Right kidney (tissue), 1 donor: Measurements from ENCODE around the gene PSG6.
"Not testable (repeated sequence)": the region's sequence is repeated elsewhere in the genome, so short reads cannot be mapped to it uniquely, and the experiment has no call there.

Source experiments
- DNase-seq: peaks from one replicate; pipeline ENCODE4 v3.0.0-alpha.2; 2016

The PSG6 gene

DNA sequence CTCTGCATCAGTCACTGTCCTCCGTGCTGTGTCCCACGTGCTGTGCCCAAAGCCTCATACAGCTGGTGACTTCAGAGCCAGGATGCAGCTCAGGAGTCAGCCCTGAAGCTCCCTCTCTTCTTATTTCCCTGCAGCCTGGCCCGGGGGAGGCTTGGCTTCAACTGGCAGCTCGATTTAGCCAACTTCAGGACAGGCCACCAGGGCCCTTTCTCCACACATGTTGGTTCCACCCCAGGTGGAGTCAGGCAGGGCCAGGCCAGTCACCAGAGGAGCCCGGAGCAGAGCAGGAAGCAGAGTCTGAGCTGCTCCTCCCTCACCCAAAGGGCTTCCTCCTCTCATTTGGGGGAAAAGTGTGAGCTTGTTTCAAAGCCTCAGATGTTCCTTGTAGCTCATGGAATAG, 11.5 kb downstream of the PSG6 start:
- DNase-seq = not testable (repeated sequence)

DNA sequence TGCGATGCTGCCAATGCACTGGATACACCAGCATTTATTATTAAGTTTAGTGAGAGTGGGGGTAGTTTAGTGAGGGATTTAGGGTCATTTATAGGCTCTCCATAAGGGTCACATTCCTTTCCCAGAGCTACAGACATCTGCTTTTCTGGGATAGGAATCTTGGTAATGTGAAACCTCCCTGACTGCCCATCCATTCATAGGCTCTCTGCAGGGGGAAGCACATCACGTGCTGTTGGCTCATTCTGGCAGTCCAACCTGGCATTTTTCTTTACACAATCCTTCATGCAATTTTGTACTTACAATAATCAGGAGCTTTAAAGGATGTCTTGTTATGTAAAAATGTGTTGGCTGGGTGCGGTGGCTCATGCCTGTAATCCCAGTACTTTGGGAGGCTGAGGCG, 17.1 kb downstream of the PSG6 start:
- not testable (repeated sequence) for DNase-seq

DNA sequence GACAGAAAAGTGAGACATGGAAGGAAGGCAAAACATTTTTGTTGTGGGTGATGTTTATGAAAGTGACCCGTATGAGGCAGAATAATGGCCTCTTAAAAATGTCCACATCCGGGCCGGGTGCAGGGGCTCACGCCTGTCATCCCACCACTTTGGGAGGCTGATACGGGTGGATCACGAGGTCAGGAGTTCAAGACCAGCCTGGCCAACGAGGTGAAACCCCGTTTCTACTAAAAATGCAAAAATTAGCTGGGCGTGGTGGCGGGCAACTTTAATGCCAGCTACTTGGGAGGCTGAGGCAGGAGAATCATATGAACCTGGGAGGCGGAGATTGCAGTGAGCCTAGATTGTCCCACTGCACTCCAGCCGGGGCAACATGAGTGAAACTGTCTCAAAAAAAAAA, 18.0 kb downstream of the PSG6 start:
- DNase-seq = not testable (repeated sequence)

DNA sequence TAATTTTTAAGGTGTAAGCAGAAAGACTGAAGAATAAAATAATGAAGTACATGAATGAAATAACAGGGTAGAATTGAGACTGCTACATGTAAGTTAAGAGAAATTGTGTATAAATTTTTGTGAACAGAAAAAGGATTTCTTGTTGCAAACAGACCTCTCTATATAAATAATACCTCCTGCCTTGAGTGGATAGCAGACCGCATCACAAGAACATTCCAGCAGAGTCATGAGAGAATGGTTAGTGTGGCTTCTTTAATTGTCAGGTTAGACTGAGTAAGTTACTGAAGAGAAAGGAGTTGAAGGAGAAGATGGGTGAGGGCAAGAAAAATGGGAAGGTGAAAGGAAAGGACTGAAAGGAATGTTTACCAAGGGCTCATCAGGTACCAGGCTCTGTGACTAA, 18.6 kb downstream of the PSG6 start:
- not testable (repeated sequence) for DNase-seq

DNA sequence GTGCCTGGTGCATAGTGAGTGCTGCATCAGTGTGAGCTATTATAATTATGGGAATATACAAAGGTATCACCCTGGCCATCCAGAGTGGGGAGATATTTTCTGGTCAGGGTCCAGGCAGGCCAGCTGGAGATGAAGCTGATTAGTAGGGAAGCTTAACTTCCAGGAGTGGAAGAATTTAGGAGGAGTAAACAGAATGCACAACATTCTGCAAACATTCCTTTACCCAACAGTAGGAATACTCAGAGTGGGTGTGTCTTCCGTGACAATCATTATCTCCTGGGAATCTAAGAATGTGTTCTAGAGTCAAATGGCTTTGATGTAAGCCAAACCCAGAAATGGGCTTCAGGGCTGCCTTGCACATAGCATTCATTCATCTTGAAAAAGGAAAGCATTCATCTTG, 19.0 kb downstream of the PSG6 start:
- not testable (repeated sequence) for DNase-seq

DNA sequence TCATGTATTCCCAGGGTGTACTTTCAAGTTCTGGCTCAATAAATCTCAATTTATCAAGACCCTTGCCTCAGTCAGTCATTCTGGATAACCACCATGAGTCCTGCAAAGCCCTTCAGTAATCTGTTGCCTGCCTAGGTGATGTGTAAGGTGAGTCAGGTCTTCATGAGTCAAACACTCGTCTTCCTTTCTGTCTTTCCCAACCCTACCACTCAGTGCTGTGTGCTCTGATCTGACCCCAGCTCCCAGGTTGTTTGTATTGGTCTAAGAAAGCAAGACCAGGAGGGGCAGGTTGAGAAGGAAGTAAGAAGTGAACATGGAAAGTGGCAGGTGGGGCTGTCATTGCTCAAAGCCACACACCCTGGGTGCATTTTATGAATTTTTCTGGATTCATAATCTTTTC, 20.0 kb downstream of the PSG6 start:
- not testable (repeated sequence) for DNase-seq

DNA sequence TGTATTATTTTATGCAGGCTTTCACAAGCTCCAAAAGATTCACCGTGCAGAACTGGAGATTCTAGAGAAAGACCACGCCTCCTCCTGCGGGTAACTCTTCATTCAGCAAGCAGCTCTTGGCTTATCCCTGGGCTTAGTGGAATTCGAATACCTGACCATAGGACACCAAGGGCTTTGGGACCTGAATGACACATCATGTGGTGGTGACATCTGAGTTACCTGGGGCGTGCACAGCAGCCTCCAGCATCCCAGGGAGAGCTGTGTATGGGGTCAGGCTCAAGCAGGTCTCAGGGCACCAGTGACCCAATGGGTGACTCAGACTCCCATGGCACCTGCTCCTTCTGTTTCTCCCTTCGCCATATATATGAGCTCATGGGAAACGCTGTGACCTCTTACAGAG, 27.2 kb downstream of the PSG6 start:
- DNase-seq = not testable (repeated sequence)

DNA sequence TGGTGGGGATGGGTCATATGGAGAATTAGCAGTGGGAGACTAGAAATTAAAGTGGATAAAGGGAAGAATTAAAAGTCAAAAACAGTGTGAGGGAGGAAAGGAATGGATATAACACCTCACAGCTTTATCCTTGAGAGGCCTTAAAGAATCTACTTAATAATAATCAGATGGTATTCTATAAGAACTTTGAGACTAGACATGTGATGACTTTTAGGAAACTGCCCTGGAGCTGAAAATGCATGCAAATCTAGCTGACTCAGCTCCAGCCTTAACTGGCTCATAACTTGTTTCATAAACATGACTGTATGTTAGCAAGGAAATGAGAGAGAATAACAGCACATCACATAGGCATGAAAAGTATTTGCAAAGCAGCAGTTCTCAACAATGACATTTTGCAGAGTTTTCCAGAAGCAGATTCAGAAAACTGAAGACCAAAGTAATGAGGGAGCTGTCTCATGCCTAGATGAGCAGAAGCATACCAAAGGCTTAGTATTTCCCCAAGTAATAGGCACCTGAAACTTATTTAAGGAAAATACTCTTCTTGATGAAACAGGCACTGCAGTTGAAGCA, 29.7 kb downstream of the PSG6 start:
- DNase-seq = not testable (repeated sequence)

DNA sequence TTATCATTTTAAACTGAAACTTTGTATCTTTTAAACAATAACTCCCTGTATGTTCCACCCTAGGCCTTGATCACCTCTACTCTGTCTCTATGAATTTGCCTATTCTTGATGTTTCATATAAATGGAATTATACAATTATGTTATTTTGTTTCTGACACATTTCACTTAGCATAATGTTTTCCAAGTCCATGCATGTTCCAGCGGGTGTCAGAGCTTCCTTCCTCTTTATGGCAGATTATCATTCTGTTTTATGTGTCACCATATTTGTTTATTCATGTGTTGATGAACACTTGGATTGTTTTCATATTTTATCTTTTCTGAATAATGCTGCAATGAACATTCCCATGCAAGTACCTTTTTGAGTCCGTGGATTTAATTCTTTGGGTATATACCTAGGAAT, 35.0 kb downstream of the PSG6 start:
- not testable (repeated sequence) for DNase-seq

DNA sequence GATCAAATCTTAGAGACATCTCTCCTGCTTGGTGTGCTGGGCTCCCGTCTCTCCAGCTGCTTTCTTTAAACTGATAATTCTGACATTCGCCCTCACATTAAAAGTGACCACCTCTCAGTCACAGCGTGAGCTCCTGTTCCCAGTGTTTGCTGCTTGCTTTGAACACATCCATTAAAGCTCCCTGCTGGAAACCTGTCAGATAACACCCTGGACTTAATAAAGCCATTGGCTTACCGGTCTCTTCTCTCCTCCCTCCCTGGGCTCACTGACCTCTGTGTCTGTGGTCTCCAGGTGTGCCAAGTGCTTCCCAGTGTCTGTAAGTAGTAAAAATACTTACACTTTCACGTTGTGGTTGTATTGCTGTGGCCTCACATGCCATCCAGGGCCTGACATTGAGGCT, 35.7 kb downstream of the PSG6 start:
- DNase-seq = not testable (repeated sequence)

DNA sequence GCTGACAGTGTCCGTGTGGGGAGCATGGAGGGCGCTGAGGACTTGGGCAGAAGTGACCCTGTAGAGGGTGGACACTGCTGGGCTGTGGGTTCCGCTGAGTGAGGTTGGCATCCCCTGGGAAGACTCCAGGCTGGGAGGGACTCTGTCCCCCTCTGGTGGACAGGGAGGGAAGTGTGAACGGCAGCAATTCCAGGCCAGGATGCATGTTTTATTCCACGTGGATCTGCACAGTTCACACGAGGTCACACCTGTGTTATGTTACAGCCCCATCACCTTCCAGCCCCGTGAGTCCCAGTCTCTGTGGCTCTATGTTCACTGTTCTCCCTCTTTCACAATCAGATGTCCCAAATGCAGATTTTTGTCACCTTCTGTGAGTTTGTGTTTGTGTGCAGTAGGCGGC, 36.4 kb downstream of the PSG6 start:
- DNase-seq = not testable (repeated sequence)

DNA sequence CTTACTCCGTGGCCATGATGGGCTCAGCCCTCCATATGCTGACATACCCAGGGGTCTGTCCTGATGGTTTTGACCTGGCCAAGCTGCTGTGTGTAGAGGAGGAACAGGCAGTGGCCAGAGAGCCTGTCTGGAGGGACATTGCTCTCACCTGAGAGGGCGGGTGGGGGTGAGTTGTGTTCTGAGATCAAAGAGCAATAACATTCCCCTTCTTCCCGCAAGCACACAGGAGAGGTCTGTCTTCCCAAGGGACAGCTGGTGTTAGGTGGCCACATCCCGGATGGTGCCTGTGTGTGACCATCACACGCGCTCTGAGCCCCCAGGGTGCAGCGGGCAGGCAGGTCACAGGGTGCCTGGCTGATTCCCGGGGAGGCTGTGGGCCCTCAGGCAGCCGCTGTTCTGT, 37.1 kb downstream of the PSG6 start:
- not testable (repeated sequence) for DNase-seq

DNA sequence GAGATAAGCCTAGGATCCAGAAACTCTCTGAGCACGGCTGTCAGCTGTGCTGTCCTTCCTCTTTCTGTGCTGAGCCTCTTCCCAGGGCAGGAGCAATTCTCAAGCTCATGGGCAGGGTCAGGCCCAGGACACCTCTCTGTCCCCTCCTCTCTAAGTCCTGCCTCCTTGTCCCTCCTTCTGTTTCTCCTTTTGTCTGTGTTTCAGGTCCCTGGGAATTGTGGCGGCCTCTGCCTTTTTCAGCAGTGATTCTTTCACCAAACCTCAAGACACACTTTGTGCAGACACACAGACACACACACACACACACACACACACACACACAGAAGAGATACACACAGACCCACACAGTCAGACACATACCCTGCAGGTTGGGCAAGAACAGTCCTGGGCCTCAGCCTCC, 38.1 kb downstream of the PSG6 start, which contains the start of gene PSG1:
Gene PSG1 (minus strand): TSS at position 101 of the 400 bp plus-strand sequence. CDS start 132 bp downstream, outside the sequence.
- DNase-seq = no peak

DNA sequence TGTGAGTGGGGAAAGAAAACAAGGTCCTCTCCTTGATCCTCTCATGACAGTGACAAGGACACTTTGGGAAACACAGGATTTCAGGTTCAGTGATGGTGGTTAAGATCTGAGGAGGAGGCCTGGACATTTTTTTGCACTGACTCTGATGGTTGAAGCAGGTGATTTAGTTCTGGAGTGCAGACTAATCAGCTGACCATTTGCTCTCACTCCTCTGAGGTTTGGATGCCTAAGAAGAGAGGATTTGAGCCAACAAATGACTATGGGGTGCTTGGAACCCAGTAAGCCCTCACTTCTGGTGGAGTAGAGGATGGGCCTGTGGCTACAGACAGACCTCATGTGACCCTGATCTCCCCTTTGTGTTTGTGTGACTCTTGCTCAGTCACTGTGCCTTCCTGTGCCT, 41.1 kb downstream of the PSG6 start:
- not testable (repeated sequence) for DNase-seq

DNA sequence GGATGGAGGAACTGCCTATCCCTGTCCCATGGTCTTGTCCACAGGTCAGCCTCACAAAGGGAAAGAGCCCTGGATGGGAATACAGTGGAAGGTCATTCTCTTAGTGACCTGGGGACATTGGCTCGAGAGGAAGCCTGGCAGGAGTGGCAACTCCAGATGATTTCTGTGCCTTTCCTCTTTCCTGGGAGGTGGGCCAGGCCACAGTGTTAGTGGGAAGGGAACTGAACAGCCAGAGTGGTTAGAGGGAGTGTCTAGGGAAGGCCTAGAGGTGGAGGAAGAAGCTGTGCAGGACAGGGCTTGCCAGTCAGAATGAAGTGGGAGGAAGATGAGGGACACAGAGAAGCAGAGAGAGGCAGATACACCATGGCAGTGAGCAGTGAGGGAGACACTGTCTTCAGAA, 41.8 kb downstream of the PSG6 start:
- DNase-seq = not testable (repeated sequence)

DNA sequence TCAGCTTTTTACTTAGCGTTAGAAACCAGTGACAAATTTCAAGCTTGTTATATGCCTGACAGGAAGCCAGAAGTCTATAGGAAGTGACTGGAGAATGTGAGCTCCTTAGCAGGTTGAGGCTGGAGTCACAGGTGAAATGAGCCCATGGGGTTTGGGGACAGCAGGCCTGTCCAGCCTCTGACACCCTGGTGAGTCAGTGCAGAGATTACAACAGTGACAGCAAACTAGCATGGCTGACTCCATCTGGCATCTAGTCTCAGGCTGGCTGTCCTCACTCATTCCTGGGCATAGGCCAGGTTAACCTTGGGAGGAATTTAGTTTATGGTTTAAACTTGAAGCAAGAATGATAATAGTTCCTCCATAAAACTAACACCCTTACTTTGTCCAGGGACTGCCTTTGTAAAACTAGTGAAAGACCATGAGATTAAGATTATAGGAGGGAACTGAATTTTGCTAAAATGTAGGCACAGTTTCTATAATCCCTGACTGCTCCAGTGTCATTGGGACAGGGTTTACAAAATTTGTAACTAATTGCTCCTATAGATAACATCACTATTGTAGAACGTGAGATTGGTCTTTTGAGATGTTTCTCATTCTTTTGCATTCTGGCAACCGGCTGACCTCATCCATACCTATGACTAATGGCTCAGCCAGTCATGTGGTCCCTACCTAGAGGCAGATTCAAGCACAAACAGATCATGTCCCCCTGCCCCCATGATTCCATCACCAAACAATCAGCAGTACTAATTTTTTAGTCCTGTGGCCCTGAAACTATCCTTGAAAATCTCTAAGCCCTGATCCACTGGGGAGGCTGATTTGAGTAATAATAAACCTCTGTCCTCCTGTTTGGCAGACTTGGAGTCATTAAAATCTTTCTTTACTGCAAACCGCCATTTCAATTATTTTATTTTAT, 42.5 kb downstream of the PSG6 start:
- not testable (repeated sequence) for DNase-seq

DNA sequence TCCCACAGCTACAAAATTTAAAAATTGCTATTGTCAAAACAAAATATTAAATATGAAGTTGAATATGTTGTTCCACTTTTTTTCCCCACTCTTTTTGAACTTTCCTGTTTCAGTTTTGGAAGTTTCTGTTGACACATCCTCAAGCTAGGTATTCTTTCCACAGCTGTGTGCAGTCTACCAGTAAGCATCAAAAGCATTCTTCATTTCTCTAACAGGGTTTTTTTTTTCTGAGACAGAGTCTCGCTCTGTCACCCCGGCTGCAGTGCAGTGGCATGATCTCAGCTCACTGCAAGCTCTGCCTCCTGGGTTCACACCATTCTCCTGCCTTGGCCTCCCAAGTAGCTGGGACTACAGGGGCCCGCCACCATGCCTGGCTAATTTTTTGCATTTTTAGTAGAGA, 43.6 kb downstream of the PSG6 start:
- not testable (repeated sequence) for DNase-seq

DNA sequence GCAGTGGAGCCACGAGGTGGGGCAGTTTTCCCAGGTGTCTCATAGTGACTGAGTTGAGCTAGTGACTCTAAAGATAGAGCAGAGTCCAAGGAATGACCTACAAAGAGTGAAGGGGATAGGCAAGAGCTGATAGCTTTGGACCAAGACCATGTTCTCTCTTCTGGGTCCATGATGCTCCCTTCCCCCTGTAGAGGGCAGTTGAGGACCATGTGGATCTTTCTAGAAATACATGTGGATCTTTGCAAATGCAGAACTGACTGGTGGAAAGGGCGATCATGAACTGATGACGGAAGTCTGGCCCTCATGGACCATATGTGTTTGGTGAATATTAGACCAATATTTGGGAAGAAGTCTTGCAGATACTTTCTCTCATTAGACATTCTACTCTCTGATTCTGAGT, 45.1 kb downstream of the PSG6 start:
- DNase-seq = no peak

DNA sequence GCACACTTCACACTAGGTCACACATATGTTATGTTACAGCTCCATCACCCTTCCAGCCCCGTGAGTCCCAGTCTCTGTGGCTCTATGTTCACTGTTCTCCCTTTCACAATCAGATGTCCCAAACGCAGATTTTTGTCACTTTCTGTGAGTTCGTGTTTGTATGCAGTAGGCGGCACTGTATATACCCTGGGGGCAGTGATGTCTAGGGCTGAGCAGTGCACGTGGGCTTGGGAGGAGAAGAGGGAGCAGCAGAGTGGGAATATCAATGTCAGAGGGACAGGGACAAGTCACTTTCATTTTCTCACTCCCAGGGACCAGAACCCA, 60.2 kb downstream of the PSG6 start:
- DNase-seq = no peak

DNA sequence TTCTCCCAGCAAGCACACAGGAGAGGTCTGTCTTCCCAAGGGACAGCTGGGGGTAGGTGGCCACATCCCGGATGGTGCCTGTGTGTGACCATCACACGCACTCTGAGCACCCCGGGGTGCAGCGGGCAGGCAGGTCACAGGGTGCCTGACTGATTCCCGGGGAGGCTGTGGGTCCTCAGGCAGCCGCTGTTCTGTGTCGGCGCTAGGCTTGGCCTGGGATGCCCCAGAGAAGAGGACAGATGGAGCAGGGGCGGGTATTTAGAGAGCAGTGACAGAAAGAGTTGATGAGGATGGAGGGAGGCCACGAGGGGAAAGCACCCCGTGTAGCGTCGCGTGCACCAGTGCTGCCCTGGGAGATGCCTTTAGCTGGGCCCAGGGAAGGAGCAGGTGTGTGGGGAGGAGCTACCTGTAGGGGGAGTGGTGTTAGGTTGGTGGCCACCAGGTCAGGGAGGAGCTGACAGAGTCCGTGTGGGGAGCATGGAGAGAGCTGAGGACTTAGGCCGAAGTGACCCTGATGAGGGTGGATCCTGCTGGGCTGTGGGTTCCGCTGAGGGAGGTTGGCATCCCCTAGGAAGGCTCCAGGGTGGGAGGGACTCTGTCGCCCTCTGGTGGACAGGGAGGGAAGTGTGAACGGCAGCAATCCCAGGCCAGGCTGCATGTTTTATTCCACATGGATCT, 60.7 kb downstream of the PSG6 start:
- DNase-seq = not testable (repeated sequence)

DNA sequence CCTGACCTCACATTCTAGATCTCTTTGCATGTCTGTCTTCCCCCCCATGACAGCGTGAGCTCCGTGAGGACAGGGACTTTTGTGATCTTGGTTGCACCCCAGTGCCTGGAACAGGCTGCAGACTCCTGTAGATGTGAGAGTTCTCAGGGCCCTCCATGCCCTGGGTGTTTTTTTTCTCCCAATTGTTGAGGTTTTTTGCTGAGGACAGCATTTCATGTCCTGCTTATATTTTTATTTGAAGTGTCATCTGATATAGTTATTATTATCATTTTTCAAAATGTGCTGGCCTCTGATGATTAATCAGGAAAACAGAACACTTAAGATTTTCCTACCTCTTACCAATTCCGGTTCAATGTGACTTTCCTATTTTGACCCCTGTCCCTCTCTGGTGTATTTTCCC, 62.9 kb downstream of the PSG6 start:
- not testable (repeated sequence) for DNase-seq

DNA sequence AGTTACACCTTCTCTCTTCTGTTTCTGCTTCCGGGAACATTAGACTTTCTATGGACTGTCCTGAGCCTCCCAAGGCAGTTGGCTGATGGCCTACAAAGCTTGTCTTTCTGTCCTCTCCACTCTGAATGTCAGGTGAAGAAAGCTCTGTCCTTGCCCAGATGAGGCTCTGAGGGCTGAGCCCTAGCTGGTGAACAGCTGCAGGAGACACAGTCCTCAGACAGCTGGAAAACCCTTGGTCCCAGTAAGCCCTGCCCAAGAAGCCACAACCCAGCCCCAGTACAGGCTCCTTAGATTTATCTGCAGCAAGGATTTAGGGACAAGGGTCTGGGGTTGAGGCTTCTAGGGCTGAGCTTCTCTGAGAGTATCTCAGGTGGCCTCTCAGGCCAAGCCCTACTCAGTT, 64.5 kb downstream of the PSG6 start:
- not testable (repeated sequence) for DNase-seq

DNA sequence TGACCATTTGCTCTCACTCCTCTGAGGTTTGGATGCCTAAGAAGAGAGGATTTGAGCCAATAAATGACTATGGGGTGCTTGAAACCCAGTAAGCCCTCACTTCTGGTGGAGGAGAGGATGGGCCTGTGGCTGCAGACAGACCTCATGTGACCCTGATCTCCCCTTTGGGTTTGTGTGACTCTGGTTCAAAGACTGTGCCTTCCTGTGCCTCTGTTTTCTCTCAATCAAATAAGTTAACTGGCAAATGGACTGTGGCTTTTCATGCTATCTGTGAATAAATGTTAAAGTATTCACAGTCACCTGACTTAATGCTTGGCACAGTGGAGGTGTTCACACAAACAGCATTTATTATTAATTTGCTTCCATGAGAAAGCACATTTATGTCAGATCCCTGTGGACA, 64.9 kb downstream of the PSG6 start:
- DNase-seq = not testable (repeated sequence)
